ENCODE measurements around the gene C12orf50. TPM values are rescaled to one million over a fixed set of nuclear protein-coding genes. Genes with fewer than 3 reads are reported as not detected.

C12orf50 gene
- polyA plus RNA-seq, 2 of the 4 experiments (the other 2 are of a cell fraction), result 0.03 TPM; not detected in 1

- DNase-seq (ENCODE audit: low read depth in 1 of 2, low spot score in 1 of 2) (no peak), FAIRE-seq (no peak), ATAC-seq (no peak)
- Histone ChIP-seq H3K4me2 (no peak overlapping the region), H3K4me3 (no peak overlapping the region), H3K4me1 (peaks cover 12% of the 10 kb centered on the region; the same call in 2 of the 3 replicates), H3K27ac (no peak overlapping the region), H3K9me3 (0 out of 3 replicates have a peak, but pooled peaks cover 4% of the 10 kb centered on the region)
- ChIA-PET CTCF (no interaction called here), POLR2A (no interaction called here)
- TF ChIP-seq MAZ (IDR thresholded peaks at IDR 0.05; ENCODE audit: borderline replicate concordance, low read depth, low read length) (no peak), REST (IDR thresholded peaks at IDR 0.05) (no peak), POLR2AphosphoS2 (conservative IDR thresholded peaks at IDR 0.05; ENCODE audit: low read length) (no peak), MYC (IDR thresholded peaks at IDR 0.05; ENCODE audit: borderline replicate concordance, low read length) (no peak), CEBPB (IDR thresholded peaks at IDR 0.05) (no peak), KDM5A (IDR thresholded peaks at IDR 0.05) (no peak), RNF2 (IDR thresholded peaks at IDR 0.05; ENCODE audit: borderline replicate concordance, low read depth) (no peak), NFE2L2 (conservative IDR thresholded peaks at IDR 0.05; ENCODE audit: low read length) (no peak), CBX2 (IDR thresholded peaks at IDR 0.05; ENCODE audit: borderline replicate concordance, low read depth) (no peak), ATOH8 (CRISPR knock-in tag; IDR thresholded peaks at IDR 0.05; ENCODE audit: low read depth) (no peak), FOXS1 (CRISPR knock-in tag; IDR thresholded peaks at IDR 0.05) (no peak), CBX8 (IDR thresholded peaks at IDR 0.05) (no peak), JUNB (IDR thresholded peaks at IDR 0.05) (no peak), BHLHE40 (IDR thresholded peaks at IDR 0.05; ENCODE audit: low read depth, low read length) (no peak), ZC3H11A (IDR thresholded peaks at IDR 0.05) (no peak)
- TF ChIP-seq, protein P1, sequence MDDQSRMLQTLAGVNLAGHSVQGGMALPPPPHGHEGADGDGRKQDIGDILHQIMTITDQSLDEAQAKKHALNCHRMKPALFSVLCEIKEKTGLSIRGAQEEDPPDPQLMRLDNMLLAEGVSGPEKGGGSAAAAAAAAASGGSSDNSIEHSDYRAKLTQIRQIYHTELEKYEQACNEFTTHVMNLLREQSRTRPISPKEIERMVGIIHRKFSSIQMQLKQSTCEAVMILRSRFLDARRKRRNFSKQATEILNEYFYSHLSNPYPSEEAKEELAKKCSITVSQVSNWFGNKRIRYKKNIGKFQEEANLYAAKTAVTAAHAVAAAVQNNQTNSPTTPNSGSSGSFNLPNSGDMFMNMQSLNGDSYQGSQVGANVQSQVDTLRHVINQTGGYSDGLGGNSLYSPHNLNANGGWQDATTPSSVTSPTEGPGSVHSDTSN (IDR thresholded peaks at IDR 0.05), result no peak
These were observed 94.0 kb downstream of the C12orf50 start for GRCh38 chr12:87935216-87935615.

DNA sequence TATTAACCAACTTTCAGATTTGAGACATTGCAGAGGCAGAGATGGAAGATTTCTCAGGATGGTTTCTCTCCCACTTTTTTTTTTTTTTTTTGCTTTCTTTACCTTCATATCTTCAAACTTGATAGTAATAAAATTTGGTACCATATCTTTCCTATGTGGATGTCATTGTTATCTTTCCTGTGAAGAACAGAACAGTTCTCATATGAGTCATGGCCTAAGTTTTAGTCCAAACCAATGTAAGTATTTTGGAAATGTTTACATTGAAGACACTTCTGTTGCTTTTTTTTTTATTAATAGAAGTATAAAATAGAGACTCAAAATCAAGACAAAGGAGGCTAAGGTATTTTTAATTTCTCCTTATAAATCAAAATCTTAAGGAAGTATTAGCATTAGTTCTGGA, 95.2 kb downstream of the C12orf50 start:
- ChIA-PET POLR2A (no interaction called here), CTCF (no interaction called here)
- H3K27ac ChIP-seq, result no peak overlapping the region
- H3K4me2 ChIP-seq, result no peak overlapping the region
- no peak overlapping the region for H3K4me3 ChIP-seq
- DNase-seq (ENCODE audit: low read depth in 1 of 2, low spot score in 1 of 2) (no peak), ATAC-seq (no peak), FAIRE-seq (no peak)
- H3K9me3 ChIP-seq, result 0 out of 3 replicates have a peak, but pooled peaks cover 4% of the 10 kb centered on the region
- TF ChIP-seq NFE2L2 (conservative IDR thresholded peaks at IDR 0.05; ENCODE audit: low read length) (no peak), E2F6 (IDR thresholded peaks at IDR 0.05; ENCODE audit: borderline replicate concordance, low read depth) (no peak), RFX5 (IDR thresholded peaks at IDR 0.05) (no peak), HOXB13 (CRISPR knock-in tag; IDR thresholded peaks at IDR 0.05; ENCODE audit: low read depth) (no peak), JUN (IDR thresholded peaks at IDR 0.05) (no peak), HOXB5 (CRISPR knock-in tag; IDR thresholded peaks at IDR 0.05) (no peak), CHD2 (IDR thresholded peaks at IDR 0.05; ENCODE audit: low read length, partially characterized antibody) (no peak), POLR2AphosphoS2 (conservative IDR thresholded peaks at IDR 0.05; ENCODE audit: low read length) (no peak), MAX (IDR thresholded peaks at IDR 0.05) (no peak), KDM1A (IDR thresholded peaks at IDR 0.05; ENCODE audit: low read depth) (no peak), JUNB (IDR thresholded peaks at IDR 0.05) (no peak)
- H3K4me1 ChIP-seq, result peaks cover 16% of the 10 kb centered on the region; the same call in 2 of the 3 replicates

All from A549 (cell line).